ENCODE measurements around the gene URAD.
"Not testable (repeated sequence)": the region's sequence is repeated elsewhere in the genome, so short reads cannot be mapped to it uniquely, and the experiment has no call there.

The URAD gene, protein sequence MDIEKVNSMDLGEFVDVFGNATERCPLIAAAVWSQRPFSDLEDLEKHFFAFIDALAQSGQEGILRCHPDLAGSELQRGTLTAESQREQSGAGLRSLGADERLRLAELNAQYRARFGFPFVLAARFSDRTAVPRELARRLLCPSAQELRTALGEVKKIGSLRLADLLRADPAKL

DNA sequence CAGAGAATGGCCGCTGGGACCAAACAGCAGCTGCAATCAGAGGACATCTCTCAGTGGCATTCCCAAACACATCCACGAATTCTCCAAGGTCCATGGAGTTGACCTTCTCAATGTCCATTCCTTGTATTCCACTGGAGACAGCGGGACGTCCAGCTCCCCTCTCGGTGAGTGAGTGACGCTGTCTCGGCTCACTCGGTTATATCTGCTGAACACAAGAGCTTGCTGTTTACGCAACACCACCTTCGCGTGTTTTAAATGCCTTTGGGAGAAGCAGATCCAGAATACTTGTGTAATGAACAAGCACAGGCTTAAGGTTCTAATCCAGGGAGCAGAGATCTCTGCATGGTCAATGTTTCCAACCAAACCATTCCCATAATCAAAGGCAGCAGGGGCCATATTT is at the start of gene URAD:
TSS of gene URAD (minus strand) at position 174 of the 400 bp plus-strand sequence. CDS start at position 118, 56 bp downstream.
- DNase-seq: no peak

DNA sequence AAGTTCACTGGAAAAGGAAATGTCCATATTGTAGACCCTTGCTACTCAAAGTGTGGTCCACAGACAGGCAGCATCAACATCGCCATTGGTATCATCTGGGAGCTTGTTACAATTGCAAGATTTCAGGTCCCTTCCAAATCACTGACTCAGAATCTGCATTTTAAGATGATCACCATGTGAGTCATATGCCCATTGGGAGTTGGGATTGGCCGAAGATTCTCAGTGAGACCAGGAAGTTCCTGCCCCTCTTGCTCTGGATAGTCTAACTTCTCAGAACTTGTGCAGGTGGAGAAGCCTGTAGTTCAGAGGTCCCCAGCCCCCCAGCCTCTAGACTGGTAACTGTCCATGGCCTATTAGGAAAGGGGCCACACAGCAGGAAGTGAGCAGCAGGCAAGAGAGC is 48.9 kb upstream of the URAD start:
- no peak for DNase-seq

DNA sequence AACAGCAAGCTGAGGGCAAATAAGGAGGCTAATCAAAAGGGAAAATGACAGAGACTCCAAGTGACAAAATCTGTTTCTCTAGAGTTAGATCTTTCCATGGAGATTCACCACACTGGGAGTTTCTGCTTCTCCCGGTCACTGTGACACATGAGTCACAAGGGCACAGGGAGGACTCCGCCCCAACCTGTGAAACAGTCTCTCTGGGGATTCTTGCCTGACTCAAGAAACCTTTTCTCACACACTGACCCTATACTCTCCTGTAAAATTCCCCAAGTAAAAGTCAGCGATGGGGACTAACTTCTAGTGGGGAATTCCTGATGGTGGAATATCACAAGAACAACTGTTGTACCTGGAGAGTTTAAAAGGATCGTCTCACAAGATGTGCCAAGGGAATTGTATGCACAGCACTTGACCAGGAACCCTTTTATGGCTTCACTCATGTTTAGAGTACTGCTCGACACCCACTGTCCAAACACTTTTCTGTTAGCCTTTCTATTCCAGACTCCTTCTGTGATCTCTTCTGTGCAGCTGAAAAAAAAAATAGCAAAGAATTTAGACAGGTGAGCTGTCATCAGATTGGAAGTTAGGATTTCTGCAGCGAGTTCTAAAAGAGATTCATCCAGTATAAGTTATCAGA is 46.8 kb upstream of the URAD start:
- no peak for DNase-seq

DNA sequence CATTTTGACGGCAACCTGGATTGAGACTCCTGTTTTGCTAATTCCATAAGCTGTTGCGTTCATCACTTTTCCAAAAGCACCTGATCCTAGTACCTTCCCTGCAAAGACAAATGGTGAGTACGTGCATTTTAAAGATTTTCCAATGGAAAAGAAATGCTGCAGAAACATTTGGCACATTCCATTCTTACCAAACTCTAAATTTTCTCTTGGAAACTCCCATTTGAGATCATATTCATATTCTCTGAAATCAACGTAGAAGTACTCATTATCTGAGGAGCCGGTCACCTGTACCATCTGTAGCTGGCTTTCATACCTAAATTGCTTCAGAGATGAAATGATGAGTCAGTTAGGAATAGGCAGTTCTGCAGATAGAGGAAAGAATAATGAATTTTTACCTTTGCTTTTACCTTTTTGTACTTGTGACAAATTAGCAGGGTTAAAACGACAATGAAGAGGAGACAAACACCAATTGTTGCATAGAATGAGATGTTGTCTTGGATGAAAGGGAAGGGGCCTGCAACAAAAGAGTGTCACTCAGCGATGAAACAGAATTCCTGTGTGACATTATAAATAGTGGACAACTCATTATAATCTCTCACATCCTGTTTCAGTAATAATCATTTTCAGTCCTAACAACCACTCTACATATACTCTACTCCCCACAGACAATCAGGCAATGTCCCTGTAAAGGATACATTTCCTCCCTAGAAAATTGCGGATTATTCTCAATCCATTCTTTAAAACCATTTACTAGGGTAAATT is 45.6 kb upstream of the URAD start:
- no peak for DNase-seq

DNA sequence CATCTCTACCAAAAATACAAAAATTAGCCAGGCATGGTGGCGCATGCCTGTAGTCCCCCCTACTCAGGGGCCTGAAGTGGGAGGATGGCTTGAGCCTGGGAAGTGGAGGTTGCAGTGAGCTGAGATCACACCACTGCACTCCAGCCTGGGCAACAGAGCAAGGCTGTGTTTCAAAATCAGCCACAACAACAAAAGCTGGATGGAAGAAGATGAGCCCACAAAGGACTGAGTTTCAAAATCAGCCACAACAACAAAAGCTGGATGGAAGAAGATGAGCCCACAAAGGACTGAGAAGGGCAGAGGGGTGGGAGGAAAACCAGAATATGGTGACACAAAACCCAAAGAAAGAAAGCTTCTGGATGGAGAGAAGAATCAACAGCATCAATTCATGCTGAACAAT is 43.9 kb upstream of the URAD start:
- not testable (repeated sequence) for DNase-seq

DNA sequence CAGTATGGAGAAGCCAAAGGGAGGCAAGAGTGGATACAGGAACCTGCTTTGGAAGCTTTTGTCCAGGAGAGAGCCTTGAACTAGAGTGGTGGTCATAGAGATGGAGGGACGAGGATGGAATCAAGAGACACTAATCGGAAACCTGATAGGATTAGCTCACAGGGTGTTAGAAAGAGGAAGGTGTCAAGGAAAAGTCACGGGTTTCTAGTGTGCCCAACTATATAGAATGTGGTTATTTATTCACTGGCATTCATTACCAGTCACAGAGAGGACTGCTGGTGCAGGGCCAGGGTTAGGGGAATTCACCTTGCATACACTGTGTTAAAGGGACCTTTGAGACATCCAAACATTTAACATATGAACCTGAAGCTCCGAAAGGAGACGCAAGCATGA is 43.4 kb upstream of the URAD start:
- no peak for DNase-seq

DNA sequence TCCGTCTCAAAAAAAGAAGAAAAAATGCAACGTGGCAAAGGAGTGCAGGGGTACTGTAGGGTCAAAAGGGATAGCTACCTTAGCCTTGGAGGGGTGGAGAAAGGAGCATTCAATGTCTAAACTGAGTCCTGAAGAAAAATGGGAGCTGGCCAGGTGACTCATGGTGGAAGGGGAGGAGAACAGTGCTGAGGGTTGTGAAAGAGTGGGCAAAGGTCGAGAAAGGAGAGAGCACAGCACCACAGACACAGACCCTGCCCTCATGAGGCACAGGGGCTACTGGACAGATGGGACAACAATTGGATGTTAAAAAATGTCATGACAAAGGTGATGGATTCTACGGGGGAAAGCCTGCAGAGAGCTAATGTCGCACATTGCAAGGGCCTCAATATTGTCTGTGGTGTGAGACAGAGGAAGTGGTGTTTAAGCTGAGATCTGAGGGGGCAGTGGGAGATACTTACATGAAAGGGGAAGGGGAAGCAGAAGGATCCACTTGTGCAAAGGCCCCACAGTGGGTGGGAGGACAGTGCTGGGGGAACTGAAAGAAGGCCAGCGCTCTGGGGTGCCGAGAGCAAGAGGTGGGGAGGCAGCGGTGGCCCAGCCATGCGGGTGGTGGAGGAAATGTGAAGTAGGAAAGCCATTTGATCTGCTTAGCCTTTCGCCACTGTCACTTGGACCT is 42.9 kb upstream of the URAD start:
- no peak for DNase-seq

DNA sequence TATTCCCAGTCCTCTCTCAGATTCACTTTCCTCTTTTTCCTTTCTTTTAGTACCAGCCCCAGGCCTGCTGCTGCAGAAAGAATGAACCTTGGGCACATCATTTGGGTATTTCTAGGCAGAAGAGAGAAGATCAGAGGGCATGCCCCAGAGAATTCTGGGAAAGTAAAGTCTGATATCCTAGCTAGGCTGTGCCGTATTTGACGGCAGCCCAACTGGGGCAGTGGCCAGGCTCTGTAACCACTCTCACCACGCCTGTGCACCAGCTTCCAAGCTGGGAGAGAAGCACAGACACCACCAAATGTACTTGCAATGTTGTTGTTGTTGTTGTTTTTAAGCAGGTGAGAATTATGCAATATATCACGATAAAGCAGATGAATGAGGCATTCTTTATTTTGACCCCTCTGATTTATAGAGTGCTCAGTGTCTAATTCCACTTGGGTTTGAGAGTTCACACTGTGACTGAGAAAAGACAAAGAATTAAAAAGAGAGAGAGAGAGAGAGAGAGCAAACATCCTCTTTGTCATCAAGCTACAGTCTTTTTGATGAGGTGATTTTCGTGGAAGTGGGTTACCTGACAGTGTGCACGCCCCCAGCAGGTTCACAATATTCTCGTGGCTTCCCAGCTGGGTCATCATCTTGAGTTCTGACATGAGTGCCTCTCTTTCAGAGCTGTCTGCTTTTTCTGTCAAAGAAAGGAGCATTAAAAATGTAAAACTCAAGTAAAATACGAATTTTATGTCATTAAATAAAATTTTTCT is 39.3 kb upstream of the URAD start:
- no peak for DNase-seq

DNA sequence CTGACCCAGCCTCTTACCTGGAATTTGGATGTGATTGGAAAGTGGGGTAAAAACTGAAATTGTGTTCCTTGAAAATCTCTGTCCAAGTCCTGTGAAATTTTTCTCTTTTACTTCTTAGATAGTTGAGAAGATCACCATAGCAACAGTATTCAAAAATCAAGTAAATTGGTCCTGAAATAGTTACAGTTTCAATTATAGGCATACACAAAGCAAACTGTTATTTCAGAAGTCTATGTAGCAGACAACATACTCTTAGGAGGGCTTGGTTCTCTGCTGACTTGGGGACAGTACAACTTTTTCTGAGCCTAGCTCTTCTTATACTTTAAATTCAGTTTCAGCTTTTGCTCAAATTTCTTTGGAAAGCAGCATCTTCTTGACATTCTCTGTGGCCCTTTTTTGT is 38.6 kb upstream of the URAD start:
- DNase-seq: no peak

DNA sequence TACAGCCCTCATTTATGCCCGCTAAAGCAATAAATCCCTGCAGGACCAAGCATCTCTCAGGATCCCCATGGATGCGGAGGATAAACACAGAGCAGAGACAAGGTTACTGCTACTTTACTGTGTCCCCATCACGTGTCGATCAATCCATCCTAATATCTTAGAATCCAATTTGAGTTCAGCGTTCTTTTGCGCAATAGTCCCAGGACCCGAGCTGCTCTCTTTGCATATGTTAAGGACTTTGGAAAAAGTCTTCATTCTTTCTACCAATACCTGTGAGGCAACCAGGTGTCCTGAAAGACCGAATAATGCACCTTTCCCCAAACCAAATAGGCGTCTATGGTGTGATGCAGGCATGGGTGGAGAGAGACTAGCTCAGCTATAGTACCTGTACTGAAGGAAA is 38.0 kb upstream of the URAD start:
- no peak for DNase-seq

DNA sequence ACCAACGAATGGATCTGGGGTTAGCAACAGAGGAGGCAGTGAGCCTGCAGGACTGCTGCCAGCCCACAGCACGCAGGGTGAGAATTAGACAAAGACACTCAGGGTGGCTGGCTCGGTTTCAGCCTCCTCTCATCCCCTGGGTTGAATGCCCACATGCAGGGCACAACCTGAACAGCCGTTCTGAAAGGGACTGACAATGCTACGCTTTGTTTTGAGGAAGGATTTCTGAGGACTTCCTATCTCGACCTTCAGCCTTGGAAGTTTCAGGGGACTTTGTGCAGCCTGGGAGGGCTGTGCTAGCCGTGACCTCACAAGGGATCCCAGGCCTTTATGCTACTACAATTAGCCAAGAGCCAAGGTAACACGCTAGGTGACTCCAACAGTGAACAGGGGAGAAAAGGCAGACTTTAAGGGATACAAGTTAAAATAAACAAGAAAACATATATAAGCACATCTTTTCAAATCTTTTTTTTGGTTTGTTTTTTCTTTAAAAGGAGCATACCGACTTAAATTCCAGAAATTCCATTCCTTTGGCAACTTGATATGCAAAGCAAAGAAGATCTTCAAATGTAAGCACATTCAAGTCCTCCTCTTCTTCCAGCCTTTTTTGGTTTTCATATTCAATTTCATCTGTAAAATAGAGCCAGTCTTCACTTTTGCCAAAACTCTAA is 34.5 kb upstream of the URAD start:
- DNase-seq: no peak

DNA sequence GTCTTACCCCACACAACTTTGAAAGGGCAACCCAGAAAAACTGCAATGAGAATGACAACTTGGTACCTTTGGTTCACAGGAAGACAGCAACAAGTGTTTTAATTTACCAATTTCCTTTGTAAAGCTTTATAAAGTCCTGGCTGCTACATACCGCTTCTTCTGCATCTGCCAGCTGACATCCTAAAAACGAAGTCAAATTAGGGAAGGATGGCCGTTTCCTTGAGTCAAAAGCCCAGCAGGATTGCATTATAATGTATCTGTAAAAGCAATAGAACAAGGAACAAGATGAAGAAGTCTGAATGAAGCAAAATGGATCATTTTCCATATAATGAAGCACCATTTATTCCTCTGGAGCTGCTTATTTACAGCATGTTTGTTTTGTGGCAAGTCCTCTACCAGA is 25.8 kb upstream of the URAD start:
- no peak for DNase-seq

DNA sequence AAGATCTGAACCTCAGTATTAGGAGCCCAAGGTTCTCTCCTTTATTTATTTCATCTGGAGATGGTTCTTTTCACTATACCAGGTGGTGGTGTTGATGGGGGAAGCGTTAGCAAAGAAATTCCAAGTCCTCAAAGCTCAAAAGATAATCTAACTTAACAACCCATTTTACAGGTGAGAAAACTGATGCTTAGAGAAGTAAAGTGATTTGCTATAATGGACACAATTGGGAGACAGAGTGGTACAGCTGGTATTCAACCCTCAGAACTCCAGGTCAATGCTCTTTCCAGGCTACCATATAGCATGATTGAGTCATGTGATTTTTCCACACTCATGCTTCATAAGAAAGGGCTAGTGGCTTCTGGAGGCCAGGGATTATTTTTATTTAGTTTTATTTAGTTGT is 25.0 kb upstream of the URAD start:
- DNase-seq: no peak

DNA sequence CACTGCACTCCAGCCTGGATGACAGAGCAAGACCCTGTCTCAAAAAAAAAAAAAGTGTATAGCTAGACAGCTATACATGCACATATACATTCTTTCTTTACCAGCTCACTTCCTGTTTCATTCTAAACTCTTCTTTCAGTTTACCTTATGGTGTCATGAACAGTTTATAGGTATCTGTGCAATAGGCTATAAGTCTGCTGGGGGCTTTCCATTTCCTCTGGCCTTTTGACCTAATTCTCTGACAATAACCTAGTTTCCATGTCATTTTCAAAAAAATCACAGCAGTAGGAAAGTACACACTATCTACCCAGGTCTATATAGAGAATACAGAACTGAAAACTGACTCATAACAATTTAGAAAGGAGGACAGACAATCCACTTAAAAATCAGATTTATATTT is 24.4 kb upstream of the URAD start:
- no peak for DNase-seq

DNA sequence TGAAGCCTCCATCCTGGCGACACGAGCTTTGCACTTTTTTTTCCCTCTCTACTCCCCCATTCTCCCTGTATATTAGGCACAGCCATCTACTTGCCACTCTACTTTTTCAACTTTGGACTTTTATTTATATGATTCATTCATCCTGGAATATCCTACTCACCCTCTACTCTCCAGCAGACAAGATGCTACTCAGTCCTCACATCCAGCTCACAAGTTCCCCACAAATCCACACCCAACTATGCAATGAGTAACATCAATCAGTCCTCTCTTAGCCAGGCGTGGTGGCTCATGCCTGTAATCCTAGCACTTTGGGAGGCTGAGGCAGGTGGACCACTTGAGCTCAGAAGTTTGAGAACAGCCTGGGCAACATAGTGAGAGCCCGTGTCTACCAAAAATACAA is 23.9 kb upstream of the URAD start:
- no peak for DNase-seq

DNA sequence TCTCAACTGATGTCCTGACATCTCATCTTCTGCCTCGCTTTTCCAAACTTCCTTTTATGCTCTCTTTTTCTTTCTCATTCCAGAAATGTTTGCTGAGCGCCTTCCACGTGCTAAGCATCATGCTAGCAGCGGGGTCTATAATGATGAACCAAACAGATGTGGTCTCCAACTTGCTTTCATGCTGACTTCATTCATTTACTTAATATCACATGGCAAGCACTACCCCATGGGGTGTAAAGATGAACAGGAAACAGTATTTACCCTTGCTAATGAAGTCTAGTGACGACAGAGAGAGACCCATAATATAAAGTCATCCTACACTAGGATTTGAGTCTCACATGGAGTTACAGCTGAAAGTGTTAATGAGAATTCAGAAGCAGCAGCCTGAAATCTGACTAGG is 21.6 kb upstream of the URAD start:
- no peak for DNase-seq

DNA sequence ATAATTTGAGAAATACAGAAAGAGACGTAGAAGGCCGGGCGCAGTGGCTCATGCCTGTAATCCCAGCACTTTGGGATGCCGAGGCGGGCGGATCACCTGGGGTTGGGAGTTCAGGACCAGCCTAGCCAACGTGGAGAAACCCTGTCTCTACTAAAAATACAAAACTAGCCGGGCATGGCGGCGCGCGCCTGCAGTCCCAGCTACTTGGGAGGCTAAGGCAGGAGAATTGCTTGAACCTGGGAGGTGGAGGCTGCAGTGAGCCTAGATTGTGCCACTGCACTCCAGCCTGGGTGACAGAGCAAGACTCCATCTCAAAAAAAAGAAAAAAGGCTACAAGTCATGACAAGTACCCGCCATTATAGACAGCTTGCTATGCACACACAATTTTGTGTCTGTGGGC is 16.5 kb upstream of the URAD start:
- DNase-seq: not testable (repeated sequence)

DNA sequence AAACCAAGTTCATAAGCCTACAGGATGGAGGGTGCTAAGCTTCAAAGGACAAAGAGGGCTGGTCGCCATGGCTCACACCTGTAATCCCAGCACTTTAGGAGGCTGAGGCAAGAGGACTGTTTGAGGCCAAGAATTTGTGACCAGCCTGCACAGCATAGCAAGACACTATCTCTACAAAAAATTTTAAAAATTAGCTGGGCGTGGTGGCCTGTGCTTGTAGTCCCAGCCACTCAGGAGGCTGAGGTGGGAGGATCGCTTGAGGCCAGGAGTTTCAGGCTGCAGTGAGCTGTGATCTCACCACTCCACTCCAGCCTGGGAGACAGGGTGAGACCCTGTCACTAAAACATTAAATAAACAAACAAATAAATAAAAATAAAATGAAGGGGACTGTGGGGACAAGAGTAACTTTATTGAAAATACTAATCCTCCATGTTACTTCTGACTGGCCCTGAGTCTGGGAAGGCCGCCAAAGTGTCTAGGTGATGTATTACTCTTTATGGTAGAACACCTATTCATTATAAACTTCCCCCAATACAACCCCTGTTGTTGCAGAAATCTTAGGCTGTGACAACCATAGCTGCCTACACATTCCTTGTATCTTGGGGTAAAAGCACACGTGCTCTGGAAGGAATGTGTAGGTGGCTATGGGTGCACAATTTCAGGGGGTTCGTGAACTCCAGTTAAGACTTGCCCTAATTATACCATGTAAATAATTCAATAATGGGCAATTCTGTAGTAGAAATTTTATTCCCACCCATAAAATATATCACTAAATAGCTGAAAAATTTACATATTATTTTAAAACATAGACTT is 14.6 kb upstream of the URAD start:
- no peak for DNase-seq

DNA sequence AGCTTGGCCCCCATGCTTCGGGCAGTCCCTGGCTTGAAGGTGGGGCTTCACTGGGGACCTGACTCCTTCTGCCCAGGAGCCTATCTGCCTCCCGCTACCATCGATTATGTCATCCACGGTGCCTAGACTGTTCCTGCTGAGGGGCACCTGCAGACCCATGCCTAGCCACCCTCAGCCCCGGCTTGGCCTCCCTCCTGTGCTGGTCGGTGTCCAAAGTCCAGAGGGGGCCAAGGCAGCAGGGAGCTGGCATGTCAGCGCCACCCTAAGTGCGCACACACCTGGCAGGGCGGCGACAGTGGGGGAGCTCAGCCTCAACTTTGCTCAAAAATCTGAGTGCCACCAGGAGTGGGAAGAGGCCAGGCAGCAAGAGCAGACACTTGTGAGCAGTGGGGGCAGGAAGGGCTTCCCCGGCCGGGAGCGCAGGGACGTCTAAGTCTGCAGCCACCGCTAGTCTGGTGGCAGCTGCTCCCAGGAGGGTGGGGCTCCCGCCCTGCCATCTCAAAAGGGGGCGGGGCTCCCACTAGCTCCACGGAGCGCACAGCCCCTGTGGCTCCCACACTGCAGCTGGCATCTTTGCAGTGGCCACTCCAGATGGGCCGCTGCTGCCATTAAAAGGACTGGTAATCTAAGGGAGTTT is 13.5 kb upstream of the URAD start:
- DNase-seq: no peak

DNA sequence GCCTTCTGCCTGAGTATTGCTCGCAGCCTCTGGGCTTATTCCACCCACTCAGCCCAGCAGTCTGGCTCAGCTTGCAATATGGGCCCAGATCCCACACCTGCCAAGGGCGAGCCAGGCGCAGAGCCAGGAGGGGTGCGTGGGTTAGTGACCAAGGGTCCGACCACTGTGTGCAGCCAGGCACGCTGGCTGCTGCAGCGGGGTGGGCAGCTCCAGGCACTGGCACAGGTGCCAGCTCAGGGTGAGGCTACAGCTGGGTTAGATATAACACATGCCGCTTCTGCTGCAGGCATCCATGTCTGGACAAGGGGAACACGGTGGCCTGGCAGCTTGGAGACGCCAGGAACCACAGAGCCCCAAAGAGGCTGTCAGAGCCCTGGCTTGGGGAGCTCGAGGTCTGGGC is 12.6 kb upstream of the URAD start:
- DNase-seq: no peak

DNA sequence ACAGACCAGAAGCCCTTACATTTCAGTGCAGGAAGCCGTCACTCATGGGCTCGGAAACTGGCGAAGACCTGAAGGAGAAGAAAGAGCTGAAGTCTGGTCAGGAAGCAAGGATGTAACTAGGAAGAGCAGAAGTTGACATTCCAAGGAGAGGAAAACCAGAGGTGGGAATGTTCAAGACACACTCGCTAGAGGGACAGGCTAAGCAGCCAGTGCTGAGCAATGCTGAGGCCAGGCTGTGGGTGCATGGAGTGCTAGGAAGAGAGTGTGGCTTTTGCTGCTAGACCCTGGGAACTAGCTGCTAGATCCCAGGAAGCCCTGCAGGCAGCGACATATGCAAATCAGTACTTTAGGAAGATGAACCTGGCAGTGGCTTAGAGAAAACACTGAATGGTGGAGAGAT is 12.1 kb upstream of the URAD start:
- no peak for DNase-seq
